IPS DF 6.9 (cell line): ENCODE data around the gene STX8.
"Not testable (repeated sequence)": the region's sequence is repeated elsewhere in the genome, so short reads cannot be mapped to it uniquely, and the experiment has no call there.

Experiments
- DNase-seq: peaks from one replicate; pipeline ENCODE4 v3.0.0-alpha.2; 2013; ENCODE audit warnings: low read depth, low spot score
- H3K27ac ChIP-seq: one replicate; pipeline ENCODE4 v1.5.1; 2013; ENCODE audit warnings: low read length, control low read depth
- H3K27me3 ChIP-seq: 2 replicates; pipeline ENCODE4 v1.6.1; 2013; ENCODE audit warnings: mild to moderate bottlenecking, low read length; ENCODE audit not compliant: control insufficient read depth, insufficient read depth
- H3K36me3 ChIP-seq: 2 replicates; pipeline ENCODE4 v1.6.1; 2013; ENCODE audit warnings: low read length; ENCODE audit not compliant: control insufficient read depth, insufficient read depth
- H3K4me1 ChIP-seq: 2 replicates; pipeline ENCODE4 v1.6.1; 2013; ENCODE audit warnings: low read length; ENCODE audit not compliant: control insufficient read depth, insufficient read depth
- H3K4me3 ChIP-seq: 2 replicates; pipeline ENCODE4 v1.5.1; 2013; ENCODE audit warnings: mild to moderate bottlenecking, low read length
- H3K9me3 ChIP-seq: 2 replicates; pipeline ENCODE4 v1.6.1; 2013; ENCODE audit warnings: low read length, inconsistent platforms; ENCODE audit not compliant: control insufficient read depth, insufficient read depth
- WGBS: extraction: QIAGEN DNeasy Blood & Tissue Kit; methylation state at CpG from one replicate; pipeline ENCODE4 v1.1.7; 2013; ENCODE audit warnings: mixed read lengths, missing lambda C conversion rate; ENCODE audit not compliant: insufficient read length, insufficient coverage; 5-methylcytosine and 5-hydroxymethylcytosine counted together

STX8 gene

GRCh38 chr17:9557161-9557755, 18.4 kb downstream of the STX8 start:
- Histone ChIP-seq H3K27ac (no peak overlapping the region), H3K4me1 (no peaks in the 10 kb centered on the region), H3K4me3 (no peak overlapping the region), H3K27me3 (no peaks in the 10 kb centered on the region), H3K9me3 (no peaks in the 10 kb centered on the region), H3K36me3 (no peaks in the 10 kb centered on the region)
- no CpG with 5 or more reads among the region's 10 CpGs for WGBS
- no peak for DNase-seq

GRCh38 chr17:9554715-9555114, 20.9 kb downstream of the STX8 start:
- DNase-seq, result peak; percentile 29
- H3K4me1 ChIP-seq, H3K4me3 ChIP-seq, H3K36me3 ChIP-seq, H3K27ac ChIP-seq, H3K9me3 ChIP-seq, H3K27me3 ChIP-seq: not testable (repeated sequence)
- WGBS, result no CpG with 5 or more reads among the region's 6 CpGs

- no peak overlapping the region for H3K4me3 ChIP-seq
- no peaks in the 10 kb centered on the region for H3K4me1 ChIP-seq
- no peak for DNase-seq
- no CpG with 5 or more reads among the region's 4 CpGs for WGBS
- H3K36me3 ChIP-seq, result no peaks in the 10 kb centered on the region
- no peaks in the 10 kb centered on the region for H3K9me3 ChIP-seq
- H3K27ac ChIP-seq, result no peak overlapping the region
- no peaks in the 10 kb centered on the region for H3K27me3 ChIP-seq
Observed at GRCh38 chr17:9553596-9553995, 22.0 kb downstream of the STX8 start.

- no peaks in the 10 kb centered on the region for H3K4me1 ChIP-seq
- no peak overlapping the region for H3K27ac ChIP-seq
- no peak overlapping the region for H3K4me3 ChIP-seq
- H3K36me3 ChIP-seq, result no peaks in the 10 kb centered on the region
- no peak for DNase-seq
- WGBS, result no CpG with 5 or more reads among the region's 2 CpGs
- H3K27me3 ChIP-seq, result no peaks in the 10 kb centered on the region
- H3K9me3 ChIP-seq, result no peaks in the 10 kb centered on the region
Observed at GRCh38 chr17:9553181-9553580, 22.4 kb downstream of the STX8 start.

GRCh38 chr17:9549215-9549614, 26.4 kb downstream of the STX8 start:
- no peaks in the 10 kb centered on the region for H3K36me3 ChIP-seq

GRCh38 chr17:9544221-9544620, 31.4 kb downstream of the STX8 start:
- Histone ChIP-seq H3K9me3 (no peaks in the 10 kb centered on the region), H3K4me3 (no peak overlapping the region), H3K27ac (no peak overlapping the region), H3K36me3 (no peaks in the 10 kb centered on the region), H3K27me3 (no peaks in the 10 kb centered on the region), H3K4me1 (no peaks in the 10 kb centered on the region)
- WGBS, result no CpG with 5 or more reads among the region's 7 CpGs
- DNase-seq, result no peak

More at GRCh38 chr17:9549215-9549614, 26.4 kb downstream of the STX8 start:
- DNase-seq, result no peak
- Histone ChIP-seq H3K27ac (no peak overlapping the region), H3K9me3 (no peaks in the 10 kb centered on the region), H3K4me3 (no peak overlapping the region), H3K27me3 (no peaks in the 10 kb centered on the region), H3K4me1 (no peaks in the 10 kb centered on the region)
- WGBS, result no CpG with 5 or more reads among the region's 2 CpGs

- H3K4me1 ChIP-seq, result no peaks in the 10 kb centered on the region
- no peak overlapping the region for H3K4me3 ChIP-seq
- no CpG with 5 or more reads among the region's 4 CpGs for WGBS
- H3K27ac ChIP-seq, result no peak overlapping the region
- no peaks in the 10 kb centered on the region for H3K36me3 ChIP-seq
- no peaks in the 10 kb centered on the region for H3K9me3 ChIP-seq
- DNase-seq, result no peak
- no peaks in the 10 kb centered on the region for H3K27me3 ChIP-seq
Observed at GRCh38 chr17:9541718-9542117, 33.9 kb downstream of the STX8 start.

- Histone ChIP-seq H3K4me3 (no peak overlapping the region), H3K4me1 (no peaks in the 10 kb centered on the region), H3K9me3 (no peaks in the 10 kb centered on the region), H3K27ac (no peak overlapping the region), H3K36me3 (no peaks in the 10 kb centered on the region), H3K27me3 (no peaks in the 10 kb centered on the region)
- DNase-seq, result no peak
- no CpG with 5 or more reads among the region's 4 CpGs for WGBS
Observed at GRCh38 chr17:9538626-9539025, 37.0 kb downstream of the STX8 start.

- no CpG with 5 or more reads among the region's 12 CpGs for WGBS
- Histone ChIP-seq H3K36me3 (no peaks in the 10 kb centered on the region), H3K27ac (no peak overlapping the region), H3K4me3 (no peak overlapping the region), H3K27me3 (no peaks in the 10 kb centered on the region), H3K4me1 (no peaks in the 10 kb centered on the region), H3K9me3 (no peaks in the 10 kb centered on the region)
- DNase-seq, result no peak
Observed at GRCh38 chr17:9537177-9537776, 38.3 kb downstream of the STX8 start.

GRCh38 chr17:9536061-9536460, 39.6 kb downstream of the STX8 start:
- no peak overlapping the region for H3K4me3 ChIP-seq
- no peaks in the 10 kb centered on the region for H3K27me3 ChIP-seq
- no peak overlapping the region for H3K27ac ChIP-seq
- no peaks in the 10 kb centered on the region for H3K4me1 ChIP-seq
- no peak for DNase-seq
- no CpG with 5 or more reads among the region's 8 CpGs for WGBS
- no peaks in the 10 kb centered on the region for H3K36me3 ChIP-seq
- no peaks in the 10 kb centered on the region for H3K9me3 ChIP-seq

GRCh38 chr17:9533441-9533840, 42.2 kb downstream of the STX8 start:
- WGBS, result no CpG with 5 or more reads among the region's 4 CpGs
- Histone ChIP-seq H3K9me3 (no peaks in the 10 kb centered on the region), H3K36me3 (no peaks in the 10 kb centered on the region), H3K4me1 (no peaks in the 10 kb centered on the region), H3K27me3 (no peaks in the 10 kb centered on the region), H3K4me3 (no peak overlapping the region), H3K27ac (no peak overlapping the region)
- DNase-seq, result no peak
